HK-2 (cell line): ENCODE data around the gene MEIS1.

ENCODE experiments used
- DNase-seq: peaks from one replicate; pipeline ENCODE4 v3.0.0-alpha.2; 2018; ENCODE audit not compliant: unreplicated experiment

Gene MEIS1

DNA sequence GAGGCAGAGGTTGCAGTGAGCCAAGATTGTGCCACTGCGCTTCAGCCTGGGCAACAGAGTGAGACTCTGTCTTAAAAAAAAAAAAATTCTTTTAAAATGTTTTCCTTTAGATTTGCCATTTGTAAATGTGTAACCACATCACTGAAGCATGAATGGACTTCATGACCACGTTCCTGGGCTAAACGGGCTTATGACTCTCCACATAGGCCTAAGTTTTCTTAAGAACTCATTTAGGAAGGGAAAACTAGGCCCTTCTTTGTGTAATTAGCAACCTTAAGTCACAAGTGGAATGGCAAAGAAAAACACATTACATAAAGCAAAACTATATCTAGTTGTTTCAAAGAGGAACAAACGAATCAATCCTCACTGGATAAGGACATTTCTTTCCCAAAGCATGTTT, 99.5 kb downstream of the MEIS1 start:
- DNase-seq = peak; percentile 8

GRCh38 chr2:66535574-66536289, 100.8 kb downstream of the MEIS1 start:
- no peak for DNase-seq

DNA sequence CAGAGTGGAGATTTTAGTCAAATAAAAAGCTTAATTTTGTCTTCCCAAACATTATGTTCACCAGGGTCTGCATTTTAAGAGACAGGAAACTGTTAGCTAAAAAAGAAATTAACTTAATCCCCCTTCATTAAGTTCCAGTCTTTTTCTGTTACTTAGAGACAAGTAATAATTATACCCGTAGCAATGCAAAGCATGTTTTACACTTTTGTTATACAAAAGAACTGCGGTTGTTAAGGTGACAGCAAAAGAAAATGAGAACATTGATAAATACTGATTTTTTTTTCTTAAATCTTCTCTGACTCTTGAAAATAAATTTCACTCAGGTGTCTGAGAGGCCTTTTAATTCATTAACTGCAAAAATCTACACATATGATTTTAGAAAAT, 101.4 kb downstream of the MEIS1 start:
- no peak for DNase-seq

DNA sequence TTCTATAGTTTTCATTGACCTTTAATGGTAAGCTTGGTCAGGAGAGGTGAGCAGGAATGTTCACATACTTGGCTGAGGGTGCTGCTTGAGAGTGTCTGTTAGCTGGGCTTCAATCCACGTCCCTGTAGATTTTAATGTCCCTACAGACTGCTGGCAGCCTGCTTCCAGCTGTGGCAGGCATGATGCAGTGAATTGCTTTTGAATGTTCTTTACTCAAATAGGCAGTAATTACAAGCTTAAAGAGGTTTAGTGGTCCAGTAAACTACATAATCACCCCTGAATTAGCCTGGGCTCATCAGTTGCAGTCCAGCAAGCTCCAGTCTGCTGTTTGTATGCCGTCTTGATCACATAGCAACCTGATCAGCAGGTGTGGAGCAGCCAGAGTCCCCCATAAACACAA, 102.1 kb downstream of the MEIS1 start:
- DNase-seq = no peak

DNA sequence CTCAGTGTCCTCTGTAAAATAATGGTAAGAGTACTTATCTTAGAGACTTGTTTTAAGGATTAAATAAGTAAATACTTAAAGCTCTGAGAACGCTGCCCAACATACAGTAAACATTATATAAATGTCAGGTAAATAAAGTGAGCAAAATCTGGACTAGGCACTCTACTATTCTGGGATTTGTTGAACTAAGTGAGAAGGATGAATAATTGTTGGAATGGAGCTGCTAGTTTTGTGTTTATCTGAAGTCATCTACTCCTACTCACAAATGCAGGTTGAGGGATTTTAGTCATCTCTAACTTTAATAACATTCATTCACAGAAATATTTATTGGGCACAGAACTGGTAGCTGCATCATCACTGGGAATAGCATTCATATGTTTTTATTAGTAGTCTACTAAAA, 103.4 kb downstream of the MEIS1 start:
- no peak for DNase-seq

DNA sequence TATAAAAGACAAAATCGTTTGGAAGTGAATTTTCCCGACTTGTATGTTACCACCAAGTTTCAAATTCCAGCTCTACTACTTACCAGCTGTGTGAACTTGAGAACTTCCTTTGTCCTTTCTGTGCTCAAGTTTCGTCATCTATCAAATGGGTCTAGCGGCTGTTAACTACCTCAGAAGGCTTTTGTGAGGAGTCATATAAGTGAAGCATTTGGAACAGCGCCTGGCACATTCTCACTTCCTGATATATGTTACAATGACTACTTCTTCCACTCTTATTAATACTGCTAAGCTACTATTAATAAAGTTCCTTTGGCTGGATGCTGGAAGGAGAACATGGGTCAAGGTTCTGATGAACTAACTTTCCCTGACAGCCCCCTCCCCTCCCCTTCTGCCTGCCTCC, 104.5 kb downstream of the MEIS1 start:
- DNase-seq = no peak

- DNase-seq = no peak
These were observed 106.7 kb downstream of the MEIS1 start for GRCh38 chr2:66541646-66542045.

DNA sequence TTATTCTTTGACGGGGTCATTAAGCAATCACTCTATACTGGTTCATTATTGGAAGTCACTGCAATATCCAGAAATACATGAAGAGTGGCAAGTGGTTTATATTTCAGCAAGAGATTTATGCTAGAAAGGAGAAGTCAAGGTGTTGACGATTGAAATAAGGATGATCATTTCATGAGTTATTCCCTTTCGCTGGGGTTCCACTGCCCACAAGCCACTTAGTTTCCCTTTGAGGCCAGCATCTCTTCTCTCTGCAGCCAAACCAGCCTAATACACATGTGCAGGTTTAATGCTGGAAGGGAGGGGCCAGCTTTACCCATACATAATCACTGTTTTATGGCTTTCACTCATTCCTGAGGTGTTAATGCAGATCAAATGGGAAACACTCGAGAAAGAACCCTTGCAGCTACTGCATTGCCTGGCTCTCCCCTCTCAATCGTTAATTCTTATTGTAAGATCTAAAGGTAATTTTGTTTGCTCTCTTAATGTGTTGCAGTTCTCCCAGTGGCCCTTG, 108.4 kb downstream of the MEIS1 start:
- no peak for DNase-seq

- no peak for DNase-seq
These were observed 109.3 kb downstream of the MEIS1 start for GRCh38 chr2:66544258-66544657.

- DNase-seq = no peak
These were observed 110.3 kb downstream of the MEIS1 start for GRCh38 chr2:66545258-66545657.

DNA sequence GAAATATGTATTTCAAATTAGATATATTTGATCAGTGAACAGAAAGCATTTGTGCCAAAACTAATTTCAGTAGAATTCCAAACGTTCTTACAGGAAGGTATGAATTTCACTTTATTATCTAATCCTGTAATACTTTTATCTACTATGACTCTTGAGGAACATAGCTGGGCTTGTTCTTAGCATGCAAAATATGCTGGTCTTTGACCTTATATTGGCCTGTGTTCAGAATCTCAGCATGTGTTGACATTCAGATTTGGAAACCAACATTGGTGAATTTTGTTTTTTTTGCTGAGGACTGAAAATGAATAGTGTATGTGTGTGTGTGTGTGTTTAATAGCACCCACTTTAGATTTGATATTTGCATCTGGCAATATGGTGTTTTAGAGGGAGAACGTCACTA, 112.2 kb downstream of the MEIS1 start:
- DNase-seq = no peak

- DNase-seq = no peak
These were observed 113.0 kb downstream of the MEIS1 start for GRCh38 chr2:66547887-66548286.

- DNase-seq = no peak
These were observed 113.5 kb downstream of the MEIS1 start for GRCh38 chr2:66548422-66548821.

- no peak for DNase-seq
These were observed 115.9 kb downstream of the MEIS1 start for GRCh38 chr2:66550826-66551225.

GRCh38 chr2:66553370-66553769, 118.4 kb downstream of the MEIS1 start:
- DNase-seq = no peak

- no peak for DNase-seq
These were observed 120.2 kb downstream of the MEIS1 start for GRCh38 chr2:66555091-66555490.

GRCh38 chr2:66555501-66556324, 120.8 kb downstream of the MEIS1 start:
- DNase-seq = no peak

GRCh38 chr2:66559672-66560071, 124.7 kb downstream of the MEIS1 start:
- DNase-seq = no peak

DNA sequence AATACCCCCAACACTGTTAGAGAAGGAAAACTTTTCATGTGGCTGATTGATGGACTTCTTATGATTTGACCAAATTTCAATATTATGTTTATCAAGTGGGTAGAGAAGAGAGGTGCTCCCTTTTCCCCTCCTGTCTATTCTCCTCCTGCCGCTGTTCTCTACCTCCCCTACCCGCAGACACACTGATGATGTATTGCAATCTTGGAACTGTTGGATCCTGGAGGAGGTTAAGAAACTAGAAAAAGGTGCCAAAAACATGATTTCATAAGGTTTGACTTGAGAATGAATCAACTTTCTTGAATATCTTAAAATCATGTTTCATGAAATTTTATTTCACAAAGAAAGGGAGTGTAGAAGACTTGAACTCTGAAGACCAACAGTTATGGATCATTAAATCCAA, 125.8 kb downstream of the MEIS1 start:
- DNase-seq = no peak

DNA sequence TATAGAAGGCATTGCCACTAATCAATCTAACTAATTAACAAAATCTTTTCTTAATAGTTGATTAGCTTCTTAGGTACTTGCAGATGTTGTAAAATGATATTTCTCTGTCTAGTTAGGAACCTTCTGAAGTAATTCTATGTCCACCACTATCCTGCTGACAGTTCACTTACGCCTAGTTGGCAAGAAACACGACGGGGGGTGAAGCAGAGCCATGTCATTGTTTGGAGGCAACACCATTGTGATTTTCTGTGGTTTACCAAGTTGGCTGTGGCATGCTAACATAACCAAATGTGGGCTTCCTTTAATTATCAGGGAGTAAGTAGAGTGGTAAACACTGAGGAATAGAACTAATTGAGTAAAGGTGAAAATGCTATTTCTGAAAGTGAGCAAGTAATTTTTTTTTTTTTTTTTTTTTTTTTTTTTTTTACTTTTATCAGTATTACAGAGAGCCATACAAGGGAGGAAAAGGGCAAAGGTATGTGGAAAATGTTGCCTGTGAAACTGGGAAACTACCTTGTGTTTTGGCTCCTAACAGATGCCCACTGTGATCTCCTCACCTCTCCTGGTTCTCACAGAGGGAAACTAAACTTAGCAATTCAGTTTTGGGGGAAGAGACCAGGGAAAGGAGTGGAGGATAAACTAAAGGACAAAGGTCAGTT, 126.8 kb downstream of the MEIS1 start:
- DNase-seq = no peak

- no peak for DNase-seq
These were observed 127.4 kb downstream of the MEIS1 start for GRCh38 chr2:66562304-66562685.

DNA sequence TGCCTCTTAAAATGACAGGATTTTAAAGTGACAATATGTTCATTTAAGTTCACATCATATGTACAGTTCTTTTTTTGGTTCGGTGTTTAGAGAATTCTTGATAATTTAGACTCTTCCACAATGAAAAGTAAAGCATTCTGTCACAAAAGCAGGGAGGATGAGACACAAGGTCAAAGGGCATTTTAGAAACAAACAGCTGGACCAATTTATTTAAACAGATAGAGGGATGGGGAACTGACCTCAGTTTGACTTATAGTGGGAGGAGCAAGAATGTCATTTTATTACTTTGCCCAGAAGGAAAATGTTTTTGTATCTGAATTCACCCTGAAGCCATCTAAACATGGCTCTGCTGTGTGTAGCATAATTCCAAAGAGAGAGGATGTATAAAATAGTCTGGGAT, 128.5 kb downstream of the MEIS1 start:
- no peak for DNase-seq

DNA sequence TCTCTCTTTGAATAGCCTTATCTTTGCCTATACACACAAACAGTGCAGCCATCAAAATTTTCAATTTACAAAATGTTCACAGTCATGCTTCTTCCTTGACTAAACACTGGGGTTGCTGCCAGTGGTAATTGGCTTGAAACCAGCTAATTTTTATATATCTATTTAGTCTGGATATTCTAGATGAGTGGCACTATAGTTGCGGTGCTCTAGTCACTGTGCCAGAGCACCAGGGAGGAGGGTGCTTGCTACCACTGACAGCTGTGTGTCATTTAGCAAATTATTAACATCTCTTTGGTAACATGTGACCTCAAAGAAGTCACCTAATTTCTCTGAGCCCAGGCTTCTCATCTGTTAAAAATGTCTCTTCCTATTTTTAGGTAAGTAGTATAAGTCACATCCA, 130.4 kb downstream of the MEIS1 start:
- DNase-seq = no peak
